Occipital lobe (tissue), 3 donors: ENCODE measurements around the gene NFATC4. TPM values are rescaled to one million over a fixed set of nuclear protein-coding genes. Genes with fewer than 3 reads are reported as not detected.

Experiments
- DNase-seq: peaks from one replicate; lab custom pipeline; 2025; lab: John Stamatoyannopoulos, UW
- small RNA-seq: library from RNA; depleted of rRNA; stranded (forward); fragments of <200 nt; gene quantifications from one replicate; pipeline ENCODE3, GENCODE V24; 2014
- total RNA-seq: library from RNA; depleted of rRNA; stranded (reverse); fragments of >200 nt; gene quantifications from one replicate; pipeline ENCODE4 v1.2.3, GENCODE V29; 2014

NFATC4 gene
- total RNA-seq, 1 donor from 2014 or later = 5.1 TPM

- DNase-seq = no peak
Measured at GRCh38 chr14:24427537-24428508, 59.8 kb downstream of the NFATC4 start.

- DNase-seq = no peak
Measured at GRCh38 chr14:24428628-24429394, 60.8 kb downstream of the NFATC4 start.

Small RNA genes lying within 50 kb of the gene (small RNA-seq; reads per million reads assigned to genes)
- not detected for gene RF00026

Other genes starting within 250 kb of the NFATC4 start
- not detected for gene FITM1, start 237.5 kb upstream of the NFATC4 start, total RNA-seq
- gene PSME1, start 232.0 kb upstream of the NFATC4 start, total RNA-seq = 24.5 TPM
- 9.5 TPM for gene EMC9, start 226.6 kb upstream of the NFATC4 start, total RNA-seq
- 26.0 TPM for gene PSME2, start 221.6 kb upstream of the NFATC4 start, total RNA-seq
- gene RNF31, start 220.7 kb upstream of the NFATC4 start, total RNA-seq = 20.4 TPM
- 20.7 TPM for gene IRF9, start 206.9 kb upstream of the NFATC4 start, total RNA-seq
- 20.4 TPM for gene REC8, start 196.1 kb upstream of the NFATC4 start, total RNA-seq
- gene IPO4, start 179.4 kb upstream of the NFATC4 start, total RNA-seq = 11.7 TPM
- gene TM9SF1, start 172.7 kb upstream of the NFATC4 start, total RNA-seq = 20.6 TPM
- gene TSSK4, start 162.5 kb upstream of the NFATC4 start, total RNA-seq = not detected
- 41.5 TPM for gene CHMP4A, start 154.7 kb upstream of the NFATC4 start, total RNA-seq
- 15.6 TPM for gene MDP1, start 152.1 kb upstream of the NFATC4 start, total RNA-seq
- gene NEDD8, start 135.8 kb upstream of the NFATC4 start, total RNA-seq = 51.3 TPM
- gene GMPR2, start 135.3 kb upstream of the NFATC4 start, total RNA-seq = 38.8 TPM
- 45.1 TPM for gene TINF2, start 125.6 kb upstream of the NFATC4 start, total RNA-seq
- 0.94 TPM for gene TGM1, start 105.0 kb upstream of the NFATC4 start, total RNA-seq
- 19.5 TPM for gene RABGGTA, start 96.6 kb upstream of the NFATC4 start, total RNA-seq
- 4.1 TPM for gene DHRS1, start 68.4 kb upstream of the NFATC4 start, total RNA-seq
- gene NOP9, start 68.3 kb upstream of the NFATC4 start, total RNA-seq = 23.7 TPM
- gene CIDEB, start 60.2 kb upstream of the NFATC4 start, total RNA-seq = 3.4 TPM
- gene LTB4R2, start 58.0 kb upstream of the NFATC4 start, total RNA-seq = 1.4 TPM
- 1.6 TPM for gene LTB4R, start 56.7 kb upstream of the NFATC4 start, total RNA-seq
- 1.4 TPM for gene ADCY4, start 33.1 kb upstream of the NFATC4 start, total RNA-seq
- gene RIPK3, start 28.2 kb upstream of the NFATC4 start, total RNA-seq = 0.47 TPM
- 15.0 TPM for gene NYNRIN, start 30.8 kb downstream of the NFATC4 start, total RNA-seq
- gene CBLN3, start 61.5 kb downstream of the NFATC4 start, total RNA-seq = 0.47 TPM
- gene KHNYN, start 61.8 kb downstream of the NFATC4 start, total RNA-seq = 16.7 TPM
- 17.0 TPM for gene SDR39U1, start 74.6 kb downstream of the NFATC4 start, total RNA-seq
- gene CMA1, start 140.1 kb downstream of the NFATC4 start, total RNA-seq = not detected
- gene CTSG, start 208.1 kb downstream of the NFATC4 start, total RNA-seq = not detected
- not detected for gene GZMH, start 241.5 kb downstream of the NFATC4 start, total RNA-seq